Prostate gland (tissue), 2 donors: Measurements from ENCODE around the gene SRRM4. TPM values are rescaled to one million over a fixed set of nuclear protein-coding genes. Genes with fewer than 3 reads are reported as not detected.

Source experiments
- DNase-seq: peaks from one replicate; pipeline ENCODE4 v3.0.0-alpha.2; 2019; ENCODE audit warnings: low spot score
- H3K27ac ChIP-seq, 2 donors: fragments of 200-600 bp; sonication (generic); 2 replicates each; pipeline ENCODE4 v1.5.1; 2017 to 2019
- H3K27me3 ChIP-seq: fragments of 200-600 bp; sonication (generic); replicated peaks from 2 replicates; pipeline ENCODE4 v1.5.1; 2019; ENCODE audit not compliant: insufficient read depth
- H3K36me3 ChIP-seq, 2 donors: fragments of 200-600 bp; sonication (generic); 1 replicate in 1 of 2; 2 replicates in 1 of 2; pipeline versions ENCODE4 v1.5.1 to v1.8.1; 2017 to 2019
- H3K4me1 ChIP-seq: fragments of 200-600 bp; sonication (generic); replicated peaks from 2 replicates; pipeline ENCODE4 v1.5.1; 2019
- H3K4me3 ChIP-seq, 2 donors: fragments of 200-600 bp; sonication (generic); 2 replicates each; pipeline ENCODE4 v1.5.1; 2017 to 2019
- H3K9me3 ChIP-seq: fragments of 200-600 bp; sonication (generic); 2 replicates; pipeline ENCODE4 v1.5.1; 2017
- CTCF ChIP-seq, 4 experiments: fragments of 200-600 bp in 2 of 4; fragments of 450-650 bp in 2 of 4; sonication (generic) in 2 of 4; IDR thresholded peaks; 1 replicate in 3 of 4; 2 replicates in 1 of 4; pipeline ENCODE4 v1.5.1; 2016 to 2019; ENCODE audit warnings: antibody characterized with exemption in 4 of 4, mild to moderate bottlenecking in 2 of 4, moderate library complexity in 2 of 4
- POLR2A ChIP-seq: fragments of 450-650 bp; IDR thresholded peaks from one replicate; pipeline ENCODE4 v1.6.1; 2016; ENCODE audit warnings: antibody characterized with exemption, mild to moderate bottlenecking
- POLR2AphosphoS5 ChIP-seq: sonication (generic); formaldehyde crosslinking; IDR thresholded peaks from one replicate; pipeline ENCODE4 v1.6.1; 2017; ENCODE audit warnings: antibody characterized with exemption
- WGBS: methylation state at CpG from one replicate; pipeline ENCODE4 v1.1.5; 2018; 5-methylcytosine and 5-hydroxymethylcytosine counted together
- intact Hi-C: fragments of 100-400 bp; cut with DNase I; formaldehyde crosslinking; loops from one replicate; pipeline ENCODE4 v1.14.2; 2022
- total RNA-seq, 2 donors: library from RNA; depleted of rRNA; stranded (reverse); fragments of >200 nt; gene quantifications; one replicate each; pipeline ENCODE4 v1.1.0, GENCODE V29; 2016

The SRRM4 gene
- total RNA-seq, 2 donors from 2014 or later = 0.05 to 0.11 TPM

GRCh38 chr12:119072440-119072839, 91.1 kb downstream of the SRRM4 start:
- Histone ChIP-seq H3K4me1 (no peaks in the 10 kb centered on the region), H3K36me3 (no peaks in the 10 kb centered on the region), H3K27me3 (peaks cover 4% of the 10 kb centered on the region), H3K4me3 (no peak overlapping the region), H3K9me3 (no peaks in the 10 kb centered on the region), H3K27ac (no peak overlapping the region)
- DNase-seq = no peak
- TF ChIP-seq CTCF (IDR thresholded peaks at IDR 0.05) (no peak), POLR2AphosphoS5 (no peak), POLR2A (no peak)
- intact Hi-C loops = no loop called here
- 55% methylated on average over 6 of the region's 6 CpGs for WGBS

- peaks cover 4% of the 10 kb centered on the region for H3K27me3 ChIP-seq
- no peaks in the 10 kb centered on the region for H3K9me3 ChIP-seq
- no peak for DNase-seq
- intact Hi-C loops = no loop called here
- H3K27ac ChIP-seq = no peak overlapping the region
- TF ChIP-seq CTCF (IDR thresholded peaks at IDR 0.05) (no peak), POLR2A (no peak), POLR2AphosphoS5 (no peak)
- no peaks in the 10 kb centered on the region for H3K36me3 ChIP-seq
- 50% methylated on average over 3 of the region's 3 CpGs for WGBS
- no peak overlapping the region for H3K4me3 ChIP-seq
- no peaks in the 10 kb centered on the region for H3K4me1 ChIP-seq
Measured at GRCh38 chr12:119075222-119075787, 94.0 kb downstream of the SRRM4 start.

GRCh38 chr12:119075918-119076317, 94.6 kb downstream of the SRRM4 start:
- TF ChIP-seq POLR2AphosphoS5 (no peak), POLR2A (no peak), CTCF (IDR thresholded peaks at IDR 0.05) (no peak)
- 94% methylated on average over 2 of the region's 2 CpGs for WGBS
- no peak for DNase-seq
- no peak overlapping the region for H3K27ac ChIP-seq
- H3K27me3 ChIP-seq = peaks cover 4% of the 10 kb centered on the region
- no peaks in the 10 kb centered on the region for H3K4me1 ChIP-seq
- H3K36me3 ChIP-seq = no peaks in the 10 kb centered on the region
- H3K4me3 ChIP-seq = no peak overlapping the region
- intact Hi-C loops = no loop called here
- H3K9me3 ChIP-seq = no peaks in the 10 kb centered on the region

- H3K4me1 ChIP-seq = no peaks in the 10 kb centered on the region
- no peak for TF ChIP-seq POLR2AphosphoS5
- TF ChIP-seq POLR2A = no peak
- TF ChIP-seq CTCF (IDR thresholded peaks at IDR 0.05) = no peak
- no peaks in the 10 kb centered on the region for H3K27me3 ChIP-seq
- WGBS = 85% methylated on average over 8 of the region's 8 CpGs
- intact Hi-C loops = no loop called here
- H3K4me3 ChIP-seq = no peak overlapping the region
- no peak overlapping the region for H3K27ac ChIP-seq
- DNase-seq = no peak
- H3K36me3 ChIP-seq = no peaks in the 10 kb centered on the region
- H3K9me3 ChIP-seq = no peaks in the 10 kb centered on the region
Measured at GRCh38 chr12:119079530-119079929, 98.2 kb downstream of the SRRM4 start.

GRCh38 chr12:119082016-119082415, 100.7 kb downstream of the SRRM4 start:
- no peak for DNase-seq
- Histone ChIP-seq H3K4me1 (no peaks in the 10 kb centered on the region), H3K27ac (no peak overlapping the region), H3K36me3 (no peaks in the 10 kb centered on the region), H3K27me3 (no peaks in the 10 kb centered on the region), H3K4me3 (no peak overlapping the region), H3K9me3 (no peaks in the 10 kb centered on the region)
- WGBS = 46% methylated on average over 7 of the region's 7 CpGs
- intact Hi-C loops = no loop called here
- TF ChIP-seq POLR2A (no peak), CTCF (IDR thresholded peaks at IDR 0.05) (no peak), POLR2AphosphoS5 (no peak)
